Type B pancreatic cell (in vitro differentiated cells): ENCODE measurements around the gene ACTN1. TPM values are rescaled to one million over a fixed set of nuclear protein-coding genes. Genes with fewer than 3 reads are reported as not detected.

ENCODE experiments used
- DNase-seq: peaks from one replicate; pipeline ENCODE4 v3.0.0; 2021; ENCODE audit warnings: mixed read lengths; ENCODE audit not compliant: unreplicated experiment; ENCODE audit errors: extremely low spot score
- H3K27ac Mint-ChIP-seq: 2 replicates; pipeline ENCODE4 v1.8.0; 2021; ENCODE audit warnings: mild to moderate bottlenecking, mixed read lengths
- H3K27me3 Mint-ChIP-seq: 2 replicates; pipeline ENCODE4 v1.8.0; 2021; ENCODE audit warnings: mixed read lengths
- H3K36me3 Mint-ChIP-seq: 2 replicates; pipeline ENCODE4 v1.8.0; 2021; ENCODE audit warnings: mixed read lengths
- H3K4me1 Mint-ChIP-seq: one replicate; pipeline ENCODE4 v1.8.0; 2021; ENCODE audit warnings: mixed read lengths; ENCODE audit not compliant: unreplicated experiment
- H3K4me3 Mint-ChIP-seq: 2 replicates; pipeline ENCODE4 v1.8.0; 2021; ENCODE audit warnings: mild to moderate bottlenecking, mixed read lengths
- H3K9me3 Mint-ChIP-seq: 2 replicates; pipeline ENCODE4 v1.8.0; 2021; ENCODE audit warnings: mixed read lengths
- CTCF ChIP-seq: fragments of 200-600 bp; sonication (generic); conservative IDR thresholded peaks from 2 replicates; pipeline ENCODE4 v1.5.0; 2021; ENCODE audit warnings: antibody characterized with exemption, mild to moderate bottlenecking
- total RNA-seq: library from RNA; stranded (reverse); gene quantifications from 2 replicates; pipeline ENCODE4 v1.2.1, GENCODE V29; 2021; ENCODE audit warnings: low replicate concordance

ACTN1 gene
- total RNA-seq, 1 donor from 2014 or later: 176 TPM

DNA sequence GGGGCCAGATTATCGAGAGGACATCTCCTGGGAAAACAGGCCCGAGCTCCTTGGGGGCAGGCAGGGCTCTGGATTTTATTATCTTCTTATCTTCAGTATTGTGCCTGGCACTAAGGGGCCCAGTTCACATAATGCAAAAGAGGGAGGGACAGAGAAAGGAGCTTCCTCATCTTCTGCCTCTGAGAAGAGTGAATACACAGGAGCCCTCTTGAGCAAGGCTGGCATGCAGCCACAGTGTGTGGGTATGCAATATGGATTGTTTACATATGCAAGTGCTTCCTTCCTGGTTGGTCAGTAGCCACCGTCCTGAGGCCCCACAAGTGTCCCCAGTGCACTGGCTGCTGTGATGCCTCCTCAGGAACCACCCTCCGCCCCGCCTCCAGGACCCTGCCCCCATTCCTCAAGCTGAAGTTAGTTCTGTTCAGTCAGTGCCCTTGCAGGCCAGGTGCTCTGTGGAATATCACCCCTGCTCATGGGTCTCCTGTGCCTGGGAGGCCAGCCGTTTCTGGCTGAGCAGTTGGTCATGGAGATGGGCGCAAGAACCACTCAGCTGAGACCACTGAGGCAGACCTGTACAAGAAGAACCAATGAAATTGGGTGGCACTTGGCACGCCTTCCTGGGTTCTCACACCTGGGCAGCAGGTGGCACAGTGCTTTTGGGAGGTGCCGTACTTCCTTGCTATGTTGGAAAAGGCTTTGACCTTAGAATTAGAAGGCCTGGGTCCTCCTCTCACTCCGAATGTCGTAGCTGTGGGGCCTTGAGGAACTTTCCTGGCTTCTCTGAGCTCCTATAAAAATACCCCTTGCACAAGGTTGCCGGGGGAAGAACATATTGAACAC lies 35.1 kb upstream of the ACTN1 start:
- peaks cover 12% of the 10 kb centered on the region for H3K4me1 Mint-ChIP-seq
- H3K4me3 Mint-ChIP-seq: no peak overlapping the region
- no peaks in the 10 kb centered on the region for H3K9me3 Mint-ChIP-seq
- H3K36me3 Mint-ChIP-seq: no peaks in the 10 kb centered on the region
- DNase-seq: no peak
- H3K27ac Mint-ChIP-seq: no peak overlapping the region
- no peaks in the 10 kb centered on the region for H3K27me3 Mint-ChIP-seq
- TF ChIP-seq CTCF: no peak

DNA sequence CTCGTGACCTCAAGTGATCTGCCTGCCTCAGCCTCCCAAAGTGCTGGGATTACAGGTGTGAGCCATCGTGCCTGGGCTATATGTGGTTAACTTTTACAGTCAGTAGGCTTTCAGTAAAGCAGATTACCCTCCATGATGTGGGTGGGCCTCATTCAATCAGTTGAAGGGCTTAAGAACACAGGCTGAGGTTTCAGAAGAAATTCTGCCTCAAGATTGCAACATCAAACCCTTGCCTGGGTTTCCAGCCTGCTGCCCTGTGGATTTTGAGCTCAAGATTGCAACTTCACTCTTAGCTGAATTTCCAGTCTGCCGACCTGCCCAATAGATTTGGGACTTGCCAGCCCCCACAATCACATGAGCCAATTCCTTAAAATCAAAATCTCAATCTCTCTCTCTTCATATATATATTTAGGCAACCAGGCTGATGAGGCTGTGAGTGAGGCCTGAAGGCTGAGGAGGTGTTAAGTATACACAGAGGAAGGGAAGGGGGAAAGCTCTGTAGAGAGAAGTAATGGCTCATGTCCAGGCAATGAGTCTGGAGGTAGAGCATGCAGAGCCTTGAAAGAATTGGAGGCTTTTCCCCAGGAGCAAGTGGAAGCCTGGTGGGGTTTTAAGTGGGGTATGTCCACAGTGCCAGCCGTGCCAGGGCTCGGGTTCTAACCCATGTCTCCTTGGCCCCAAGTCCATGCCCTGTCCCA lies 33.3 kb upstream of the ACTN1 start:
- H3K4me3 Mint-ChIP-seq: no peak overlapping the region
- no peak overlapping the region for H3K27ac Mint-ChIP-seq
- H3K9me3 Mint-ChIP-seq: no peaks in the 10 kb centered on the region
- DNase-seq: no peak
- no peaks in the 10 kb centered on the region for H3K27me3 Mint-ChIP-seq
- peaks cover 19% of the 10 kb centered on the region for H3K4me1 Mint-ChIP-seq
- no peaks in the 10 kb centered on the region for H3K36me3 Mint-ChIP-seq
- no peak for TF ChIP-seq CTCF

DNA sequence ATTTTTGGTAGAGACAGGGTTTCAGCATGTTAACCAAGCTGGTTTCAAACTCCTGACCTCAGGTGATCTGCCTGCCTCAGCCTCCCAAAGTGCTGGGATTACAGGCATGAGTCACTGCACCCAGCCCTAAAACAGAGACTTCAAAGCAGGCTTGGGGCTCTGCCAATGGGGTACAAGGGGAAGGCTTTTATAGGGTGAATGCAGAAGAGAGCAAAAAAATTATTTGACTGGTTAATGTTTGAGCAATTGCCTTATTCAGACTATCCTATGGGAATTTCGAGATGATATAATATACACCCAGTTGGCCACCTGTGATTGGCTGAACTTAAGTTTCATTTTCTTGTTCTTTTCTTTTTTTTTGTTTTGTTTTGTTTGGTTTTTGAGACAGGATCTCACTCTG lies 31.5 kb upstream of the ACTN1 start:
- no peaks in the 10 kb centered on the region for H3K9me3 Mint-ChIP-seq
- no peaks in the 10 kb centered on the region for H3K36me3 Mint-ChIP-seq
- peaks cover 22% of the 10 kb centered on the region for H3K4me1 Mint-ChIP-seq
- no peak for DNase-seq
- no peak for TF ChIP-seq CTCF
- H3K27me3 Mint-ChIP-seq: no peaks in the 10 kb centered on the region
- no peak overlapping the region for H3K4me3 Mint-ChIP-seq
- no peak overlapping the region for H3K27ac Mint-ChIP-seq

DNA sequence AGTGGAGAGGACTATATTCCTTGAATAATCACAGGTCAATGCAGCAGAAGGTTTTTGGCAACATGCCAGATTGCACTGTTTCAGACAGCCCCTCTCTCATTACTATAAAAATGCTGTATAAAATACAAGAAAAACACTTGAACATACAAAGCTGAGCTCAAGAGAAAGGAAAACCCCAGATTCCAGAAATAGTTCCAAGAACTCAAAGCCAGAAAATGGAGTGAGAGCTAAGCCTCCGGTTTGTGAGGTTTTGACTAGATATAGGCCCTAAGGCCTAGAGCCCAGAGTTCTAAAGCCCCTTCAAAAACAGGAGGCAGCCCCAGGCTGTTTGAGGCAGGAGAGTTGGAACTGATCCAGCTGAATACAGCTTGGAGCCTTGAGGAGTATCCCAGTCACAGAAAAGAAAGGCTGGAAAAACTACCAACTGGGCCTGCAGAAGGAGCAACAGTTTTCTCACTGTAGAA lies 29.4 kb upstream of the ACTN1 start:
- Mint-ChIP-seq H3K27ac (peak overlapping the region; percentile 27), H3K9me3 (no peaks in the 10 kb centered on the region), H3K4me1 (peaks cover 20% of the 10 kb centered on the region), H3K36me3 (no peaks in the 10 kb centered on the region), H3K4me3 (no peak overlapping the region), H3K27me3 (no peaks in the 10 kb centered on the region)
- no peak for TF ChIP-seq CTCF
- DNase-seq: no peak

GRCh38 chr14:69006346-69006745 lies 27.2 kb upstream of the ACTN1 start:
- no peak for DNase-seq
- Mint-ChIP-seq H3K36me3 (no peaks in the 10 kb centered on the region), H3K9me3 (peaks cover 2% of the 10 kb centered on the region), H3K4me1 (peaks cover 20% of the 10 kb centered on the region), H3K4me3 (no peak overlapping the region), H3K27ac (no peak overlapping the region), H3K27me3 (no peaks in the 10 kb centered on the region)
- no peak for TF ChIP-seq CTCF
